Thyroid gland (tissue), 4 donors: ENCODE measurements around the gene AAK1. TPM values are rescaled to one million over a fixed set of nuclear protein-coding genes. Genes with fewer than 3 reads are reported as not detected.
A peak's percentile ranks its signal among the peaks of the same experiment; 100 is the strongest.
"Not testable (repeated sequence)": the region's sequence is repeated elsewhere in the genome, so short reads cannot be mapped to it uniquely, and the experiment has no call there.

ENCODE experiments used
- DNase-seq, 2 donors: peaks; one replicate each; pipeline ENCODE4 v3.0.0-alpha.2; 2019
- H3K27ac ChIP-seq, 3 donors: fragments of 200-600 bp; sonication (generic); 1 replicate in 2 of 3; 2 replicates in 1 of 3; pipeline ENCODE4 v1.5.1; 2016 to 2019; ENCODE audit warnings: mild to moderate bottlenecking in 1 of 3, moderate library complexity in 1 of 3
- H3K27me3 ChIP-seq: fragments of 200-600 bp; sonication (generic); one replicate; pipeline ENCODE4 v1.5.1; 2019
- H3K36me3 ChIP-seq, 2 donors: fragments of 200-600 bp; sonication (generic); one replicate each; pipeline ENCODE4 v1.5.1; 2016 to 2019
- H3K4me1 ChIP-seq, 2 donors: fragments of 200-600 bp; sonication (generic); one replicate each; pipeline ENCODE4 v1.5.1; 2017 to 2019
- H3K4me3 ChIP-seq, 3 donors: fragments of 200-600 bp; sonication (generic); replicated peaks in 1 of 3; 1 replicate in 2 of 3; 2 replicates in 1 of 3; pipeline ENCODE4 v1.5.1; 2016; ENCODE audit warnings: mild to moderate bottlenecking in 1 of 3
- H3K9me3 ChIP-seq: fragments of 200-600 bp; sonication (generic); one replicate; pipeline ENCODE4 v1.5.1; 2017
- POLR2A ChIP-seq, 2 donors: fragments of 450-650 bp; IDR thresholded peaks; one replicate each; pipeline ENCODE4 v1.6.1; 2017; ENCODE audit warnings: antibody characterized with exemption in 2 of 2, mild to moderate bottlenecking in 2 of 2, moderate library complexity in 1 of 2
- WGBS, 2 donors: methylation state at CpG; one replicate each; pipeline ENCODE4 v1.1.5; 2017; 5-methylcytosine and 5-hydroxymethylcytosine counted together
- intact Hi-C: fragments of 100-400 bp; cut with DNase I; formaldehyde crosslinking; loops from one replicate; pipeline ENCODE4 v1.15.1; 2023
- total RNA-seq, 4 donors: library from RNA; depleted of rRNA; stranded (reverse); fragments of >200 nt; gene quantifications; one replicate each; pipeline ENCODE4 v1.2.3, GENCODE V29; 2016
- TF ChIP-seq, protein P1 (sequence below), 6 experiments: fragments of 200-600 bp in 3 of 6; fragments of 450-650 bp in 3 of 6; sonication (generic) in 3 of 6; IDR thresholded peaks; one replicate each; pipeline ENCODE4 v1.5.1; 2016 to 2019; ENCODE audit warnings: antibody characterized with exemption in 6 of 6, mild to moderate bottlenecking in 2 of 6, inconsistent platforms in 1 of 6, moderate library complexity in 1 of 6

AAK1 gene
- total RNA-seq, 4 donors from 2014 or later: 82.0 to 174 (median 144) TPM

DNA sequence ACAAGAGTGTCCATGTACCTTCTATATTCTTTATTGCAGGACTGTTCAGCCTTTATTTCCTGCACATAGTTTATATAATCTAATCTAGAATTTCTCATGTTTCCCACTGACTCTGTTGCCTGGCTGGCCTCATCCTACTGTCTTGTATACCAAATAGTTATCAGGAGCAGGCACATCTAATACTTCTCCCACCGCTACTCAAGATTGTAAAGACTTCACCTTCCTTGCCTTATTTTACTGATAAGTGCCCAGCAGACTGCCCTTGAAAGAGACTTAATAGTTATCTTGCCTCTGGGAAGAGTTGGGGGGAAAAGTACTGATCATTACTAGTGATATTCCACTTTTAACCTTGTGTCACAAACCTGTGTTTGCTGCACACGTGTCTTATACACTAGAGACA is 26.1 kb upstream of the AAK1 start:
- intact Hi-C loops: no loop called here
- 85 to 92% methylated on average over 2 of the region's 2 CpGs for WGBS, 2 donors
- no peaks in the 10 kb centered on the region for H3K9me3 ChIP-seq
- peaks cover 8 to 9% of the 10 kb centered on the region in 2 donors for H3K4me1 ChIP-seq
- H3K4me3 ChIP-seq: no peak overlapping the region
- H3K27ac ChIP-seq: peak overlapping the region in 1 of 3 donors; percentile 4
- H3K27me3 ChIP-seq: no peaks in the 10 kb centered on the region
- TF ChIP-seq, protein P1, sequence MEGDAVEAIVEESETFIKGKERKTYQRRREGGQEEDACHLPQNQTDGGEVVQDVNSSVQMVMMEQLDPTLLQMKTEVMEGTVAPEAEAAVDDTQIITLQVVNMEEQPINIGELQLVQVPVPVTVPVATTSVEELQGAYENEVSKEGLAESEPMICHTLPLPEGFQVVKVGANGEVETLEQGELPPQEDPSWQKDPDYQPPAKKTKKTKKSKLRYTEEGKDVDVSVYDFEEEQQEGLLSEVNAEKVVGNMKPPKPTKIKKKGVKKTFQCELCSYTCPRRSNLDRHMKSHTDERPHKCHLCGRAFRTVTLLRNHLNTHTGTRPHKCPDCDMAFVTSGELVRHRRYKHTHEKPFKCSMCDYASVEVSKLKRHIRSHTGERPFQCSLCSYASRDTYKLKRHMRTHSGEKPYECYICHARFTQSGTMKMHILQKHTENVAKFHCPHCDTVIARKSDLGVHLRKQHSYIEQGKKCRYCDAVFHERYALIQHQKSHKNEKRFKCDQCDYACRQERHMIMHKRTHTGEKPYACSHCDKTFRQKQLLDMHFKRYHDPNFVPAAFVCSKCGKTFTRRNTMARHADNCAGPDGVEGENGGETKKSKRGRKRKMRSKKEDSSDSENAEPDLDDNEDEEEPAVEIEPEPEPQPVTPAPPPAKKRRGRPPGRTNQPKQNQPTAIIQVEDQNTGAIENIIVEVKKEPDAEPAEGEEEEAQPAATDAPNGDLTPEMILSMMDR (IDR thresholded peaks at IDR 0.05): no peak
- no peak for TF ChIP-seq POLR2A (IDR thresholded peaks at IDR 0.05)
- no peaks in the 10 kb centered on the region for H3K36me3 ChIP-seq
- DNase-seq: no peak

DNA sequence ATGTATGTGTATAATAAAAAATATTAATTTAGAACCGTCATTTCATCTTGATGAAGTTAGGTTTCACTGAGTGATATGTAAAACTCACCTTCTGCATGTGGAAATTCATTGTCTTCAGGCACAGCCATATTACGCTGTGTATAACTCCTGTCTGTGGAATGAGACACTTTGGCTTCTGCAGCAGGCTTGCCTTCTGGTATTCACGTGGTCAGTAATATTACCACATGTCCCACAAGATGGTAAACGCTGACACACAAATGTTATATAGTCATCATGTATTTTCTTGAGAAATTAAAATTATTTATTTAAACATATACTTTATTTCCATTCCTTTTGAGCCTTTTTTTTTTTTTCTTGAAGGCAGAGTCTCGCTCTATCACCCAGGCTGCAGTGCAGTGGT is 25.1 kb upstream of the AAK1 start:
- Histone ChIP-seq H3K27me3 (no peaks in the 10 kb centered on the region), H3K4me1 (peaks cover 3 to 7% of the 10 kb centered on the region in 2 donors), H3K36me3 (no peaks in the 10 kb centered on the region), H3K9me3 (no peaks in the 10 kb centered on the region), H3K4me3 (no peak overlapping the region), H3K27ac (peak overlapping the region; percentile 37 to 64 (median 47))
- WGBS, 2 donors: 90 to 96% methylated on average over 5 of the region's 5 CpGs
- no peak for DNase-seq
- TF ChIP-seq, protein P1 (IDR thresholded peaks at IDR 0.05): no peak
- TF ChIP-seq POLR2A (IDR thresholded peaks at IDR 0.05): no peak
- intact Hi-C loops: no loop called here

DNA sequence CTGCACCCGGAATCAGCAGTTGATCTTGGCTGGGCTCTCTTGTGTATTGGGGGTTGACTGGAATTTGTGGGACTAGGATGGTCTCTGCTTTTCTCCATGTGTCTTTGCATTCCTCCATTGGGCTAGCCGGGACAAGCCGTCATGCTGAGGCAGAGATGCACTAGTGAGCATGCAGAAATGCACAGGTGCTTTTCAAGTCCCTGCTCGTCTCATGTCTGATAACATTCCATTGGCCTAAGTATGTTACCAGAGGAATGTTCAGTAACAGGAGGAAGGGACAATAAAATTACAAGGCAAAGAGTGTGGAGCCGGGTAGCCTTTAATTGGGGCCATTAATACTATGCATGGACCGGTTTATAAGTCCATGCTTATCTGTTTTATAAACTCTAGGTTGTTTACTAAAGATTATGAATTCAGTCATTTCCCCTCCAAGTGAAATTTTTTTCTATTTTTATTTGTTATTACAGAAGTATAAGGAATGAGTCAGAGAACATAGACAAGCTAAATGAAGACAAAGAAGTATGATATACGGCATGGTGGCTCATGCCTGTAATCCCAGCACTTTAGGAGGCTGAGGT is 24.4 kb upstream of the AAK1 start:
- Histone ChIP-seq H3K4me1 (peaks cover 0 to 6% of the 10 kb centered on the region in 2 donors), H3K27ac (peak overlapping the region; percentile 37 to 64 (median 47)), H3K4me3 (no peak overlapping the region), H3K36me3 (no peaks in the 10 kb centered on the region), H3K27me3 (no peaks in the 10 kb centered on the region), H3K9me3 (no peaks in the 10 kb centered on the region)
- DNase-seq: peak; percentile 28 to 46
- intact Hi-C loops: no loop called here
- TF ChIP-seq POLR2A (IDR thresholded peaks at IDR 0.05): no peak
- TF ChIP-seq, protein P1 (IDR thresholded peaks at IDR 0.05): no peak
- WGBS, 2 donors: 60 to 65% methylated on average over 7 of the region's 7 CpGs

DNA sequence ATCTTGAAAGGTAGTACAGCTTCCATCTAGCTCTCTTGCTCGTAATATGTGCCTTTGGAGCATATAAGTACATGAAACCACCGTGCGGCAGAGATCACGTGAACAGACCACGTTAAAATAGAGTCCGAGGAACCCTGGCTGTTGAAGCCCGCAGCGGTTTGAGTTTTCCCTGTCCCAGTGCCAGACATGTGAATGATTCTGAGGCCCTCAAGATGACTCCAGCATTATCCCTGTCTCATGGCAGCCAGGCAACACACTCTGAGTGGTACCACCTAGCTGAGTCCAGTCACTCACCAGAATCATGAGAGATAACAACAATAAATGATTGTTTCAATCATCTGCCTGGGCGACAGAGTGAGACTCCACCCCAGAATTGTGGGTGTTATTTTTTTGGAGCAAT is 21.6 kb upstream of the AAK1 start:
- DNase-seq: no peak
- Histone ChIP-seq H3K36me3 (no peaks in the 10 kb centered on the region), H3K4me1 (peaks cover 6 to 7% of the 10 kb centered on the region in 2 donors), H3K27me3 (no peaks in the 10 kb centered on the region), H3K4me3 (no peak overlapping the region), H3K9me3 (no peaks in the 10 kb centered on the region), H3K27ac (no peak overlapping the region)
- intact Hi-C loops: no loop called here
- 93 to 97% methylated on average over 9 of the region's 9 CpGs for WGBS, 2 donors
- TF ChIP-seq, protein P1 (IDR thresholded peaks at IDR 0.05): no peak
- TF ChIP-seq POLR2A (IDR thresholded peaks at IDR 0.05): no peak

DNA sequence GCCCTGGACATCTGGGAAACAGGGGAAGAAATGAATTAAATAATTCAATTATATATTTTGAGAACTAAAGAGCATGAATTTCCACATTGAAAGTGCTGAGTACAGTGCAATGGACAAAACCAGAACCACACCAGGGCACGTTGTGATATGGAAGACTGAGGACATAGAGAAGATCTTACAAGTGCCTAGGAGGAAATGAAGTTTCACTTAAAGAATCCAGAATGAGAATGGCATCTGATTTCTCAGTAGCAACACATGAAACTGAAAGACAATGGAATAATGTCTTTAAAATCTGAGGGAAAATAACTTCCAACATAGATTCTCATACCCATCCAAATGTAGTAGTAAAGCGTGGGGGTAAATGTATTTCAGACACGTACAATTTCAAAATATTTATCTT is 20.3 kb upstream of the AAK1 start:
- Histone ChIP-seq H3K4me3 (no peak overlapping the region), H3K9me3 (no peaks in the 10 kb centered on the region), H3K27me3 (no peaks in the 10 kb centered on the region), H3K4me1 (peaks cover 14 to 16% of the 10 kb centered on the region in 2 donors), H3K27ac (no peak overlapping the region), H3K36me3 (no peaks in the 10 kb centered on the region)
- TF ChIP-seq, protein P1 (IDR thresholded peaks at IDR 0.05): no peak
- no peak for TF ChIP-seq POLR2A (IDR thresholded peaks at IDR 0.05)
- intact Hi-C loops: no loop called here
- WGBS, 2 donors: 95 to 96% methylated on average over 3 of the region's 3 CpGs
- DNase-seq: no peak

DNA sequence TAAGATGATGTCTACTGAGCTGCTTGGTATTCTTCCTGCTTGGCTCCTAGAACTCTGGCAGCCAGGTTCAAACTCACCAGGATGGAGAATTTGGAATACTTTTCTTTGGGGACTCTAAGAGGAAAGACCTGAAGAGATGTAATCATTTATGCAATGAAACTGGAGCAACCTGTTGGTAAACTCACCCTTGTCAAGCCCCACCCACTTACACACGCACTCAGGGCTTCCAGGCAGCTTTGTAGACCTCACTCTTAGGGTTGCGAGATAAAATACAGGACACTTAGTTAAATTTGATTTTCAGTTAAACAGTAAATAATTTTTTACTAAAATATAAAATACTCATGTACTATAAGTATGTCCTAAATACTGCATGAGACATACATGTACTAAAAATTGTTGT is 19.0 kb upstream of the AAK1 start:
- H3K4me3 ChIP-seq, H3K27ac ChIP-seq, DNase-seq, H3K9me3 ChIP-seq, intact Hi-C loops, H3K27me3 ChIP-seq, H3K36me3 ChIP-seq: not testable (repeated sequence)
- peaks cover 11 to 14% of the 10 kb centered on the region in 2 donors for H3K4me1 ChIP-seq
- 88 to 94% methylated on average over 2 of the region's 2 CpGs for WGBS, 2 donors
